ENCODE data around the gene RNF14.

GRCh38 chr5:141969783-141970771 is 1.2 kb downstream of the RNF14 start:
- TF ChIP-seq ZFHX2 (tag by site-specific recombination; conservative IDR thresholded peaks at IDR 0.05) (no peak), PATZ1 (tag by site-specific recombination; IDR thresholded peaks at IDR 0.05) (no peak), REPIN1 (tag by site-specific recombination; IDR thresholded peaks at IDR 0.05; ENCODE audit: low read depth) (no peak), ZNF600 (tag by site-specific recombination; IDR thresholded peaks at IDR 0.05) (no peak), CTCF (tag by site-specific recombination; IDR thresholded peaks at IDR 0.05) (no peak)

Data from HEK293 (cell line).